Skeletal muscle cell (primary cell): ENCODE results near the gene CORIN.

Experiments
- DNase-seq: peaks from one replicate; pipeline ENCODE4 v3.0.0-alpha.2; 2010; ENCODE audit warnings: low read depth
- H3K4me3 ChIP-seq: 2 replicates; pipeline ENCODE4 v1.5.1; 2011; ENCODE audit warnings: low read depth, mild to moderate bottlenecking, control low read depth, low read length, moderate library complexity

Gene CORIN

GRCh38 chr4:47837908-47838294 is at the start of gene CORIN:
TSS of gene CORIN (minus strand) at chr4:47838067. CDS start at chr4:47837949, 118 bp downstream.
- no peak for DNase-seq

GRCh38 chr4:47882228-47882627 is 44.4 kb upstream of the CORIN start:
- DNase-seq: no peak

More at GRCh38 chr4:47837908-47838294, at the start of gene CORIN:
- peak within 1 kb of the TSS; percentile 62 for H3K4me3 ChIP-seq

GRCh38 chr4:47879458-47879857 is 41.6 kb upstream of the CORIN start:
- DNase-seq: no peak

More at GRCh38 chr4:47882228-47882627, 44.4 kb upstream of the CORIN start:
- H3K4me3 ChIP-seq: no peak overlapping the region

GRCh38 chr4:47876784-47877546 is 39.1 kb upstream of the CORIN start:
- no peak for DNase-seq
- no peak overlapping the region for H3K4me3 ChIP-seq

More at GRCh38 chr4:47879458-47879857, 41.6 kb upstream of the CORIN start:
- no peak overlapping the region for H3K4me3 ChIP-seq

GRCh38 chr4:47876310-47876709 is 38.4 kb upstream of the CORIN start:
- no peak for DNase-seq
- H3K4me3 ChIP-seq: no peak overlapping the region

- no peak for DNase-seq
- no peak overlapping the region for H3K4me3 ChIP-seq
Observed at GRCh38 chr4:47873877-47874541, 36.1 kb upstream of the CORIN start.

GRCh38 chr4:47863486-47863885 is 25.6 kb upstream of the CORIN start:
- DNase-seq: no peak
- no peak overlapping the region for H3K4me3 ChIP-seq

GRCh38 chr4:47862297-47862696 is 24.4 kb upstream of the CORIN start:
- no peak for DNase-seq
- H3K4me3 ChIP-seq: no peak overlapping the region

- no peak for DNase-seq
- H3K4me3 ChIP-seq: no peak overlapping the region
Observed at GRCh38 chr4:47860305-47860704, 22.4 kb upstream of the CORIN start.

GRCh38 chr4:47858006-47858405 is 20.1 kb upstream of the CORIN start:
- no peak for DNase-seq
- H3K4me3 ChIP-seq: no peak overlapping the region

- no peak overlapping the region for H3K4me3 ChIP-seq
Observed at GRCh38 chr4:47856713-47857112, 18.8 kb upstream of the CORIN start.

GRCh38 chr4:47855350-47855749 is 17.5 kb upstream of the CORIN start:
- DNase-seq: peak; percentile 70
- no peak overlapping the region for H3K4me3 ChIP-seq

More at GRCh38 chr4:47856713-47857112, 18.8 kb upstream of the CORIN start:
- DNase-seq: no peak

GRCh38 chr4:47852136-47852535 is 14.3 kb upstream of the CORIN start:
- peak; percentile 92 for DNase-seq
- H3K4me3 ChIP-seq: no peak overlapping the region

- H3K4me3 ChIP-seq: no peak overlapping the region
- no peak for DNase-seq
Observed at GRCh38 chr4:47849466-47849865, 11.6 kb upstream of the CORIN start.

- DNase-seq: no peak
- H3K4me3 ChIP-seq: no peak overlapping the region
Observed at GRCh38 chr4:47848041-47848440, 10.2 kb upstream of the CORIN start.

- no peak overlapping the region for H3K4me3 ChIP-seq
- no peak for DNase-seq
Observed at GRCh38 chr4:47842985-47843384, 5.1 kb upstream of the CORIN start.

GRCh38 chr4:47840291-47840690 is 2.4 kb upstream of the CORIN start:
- no peak for DNase-seq
- H3K4me3 ChIP-seq: no peak overlapping the region

GRCh38 chr4:47839259-47839658 is 1.4 kb upstream of the CORIN start:
- no peak for DNase-seq

GRCh38 chr4:47838445-47838844 is 578 bp upstream of the CORIN start:
- H3K4me3 ChIP-seq: no peak overlapping the region
- DNase-seq: no peak

More at GRCh38 chr4:47839259-47839658, 1.4 kb upstream of the CORIN start:
- no peak overlapping the region for H3K4me3 ChIP-seq

- no peak for DNase-seq
- H3K4me3 ChIP-seq: peak overlapping the region; percentile 62
Observed at GRCh38 chr4:47837094-47837907, 566 bp downstream of the CORIN start.
